GDM1 (cell line): Measurements from ENCODE around the gene WDPCP.
"Not testable (repeated sequence)": the region's sequence is repeated elsewhere in the genome, so short reads cannot be mapped to it uniquely, and the experiment has no call there.

Experiments
- DNase-seq: peaks from one replicate; lab custom pipeline; 2025; lab: John Stamatoyannopoulos, UW

The WDPCP gene

GRCh38 chr2:63242747-63243146, 345.5 kb downstream of the WDPCP start:
- no peak for DNase-seq

- no peak for DNase-seq
Observed at GRCh38 chr2:63225964-63226686, 362.2 kb downstream of the WDPCP start.

- no peak for DNase-seq
Observed at GRCh38 chr2:63218800-63219526, 369.3 kb downstream of the WDPCP start.

GRCh38 chr2:63195310-63195709, 393.0 kb downstream of the WDPCP start:
- no peak for DNase-seq

GRCh38 chr2:63194175-63194574, 394.1 kb downstream of the WDPCP start:
- no peak for DNase-seq

GRCh38 chr2:63192889-63193774, 395.1 kb downstream of the WDPCP start:
- DNase-seq, result no peak

- DNase-seq, result no peak
Observed at GRCh38 chr2:63192169-63192888, 395.9 kb downstream of the WDPCP start.

GRCh38 chr2:63189026-63189425, 399.3 kb downstream of the WDPCP start:
- no peak for DNase-seq

- DNase-seq, result no peak
Observed at GRCh38 chr2:63186331-63186730, 401.9 kb downstream of the WDPCP start.

GRCh38 chr2:63163161-63163820, 425.0 kb downstream of the WDPCP start:
- DNase-seq, result no peak

- DNase-seq, result no peak
Observed at GRCh38 chr2:63159262-63159661, 429.0 kb downstream of the WDPCP start.

GRCh38 chr2:63136683-63137082, 451.6 kb downstream of the WDPCP start:
- DNase-seq, result not testable (repeated sequence)

- no peak for DNase-seq
Observed at GRCh38 chr2:63132020-63132419, 456.3 kb downstream of the WDPCP start.

GRCh38 chr2:63131196-63131595, 457.1 kb downstream of the WDPCP start:
- no peak for DNase-seq

- DNase-seq, result no peak
Observed at GRCh38 chr2:63127594-63127993, 460.7 kb downstream of the WDPCP start.

GRCh38 chr2:63124850-63125249, 463.4 kb downstream of the WDPCP start:
- no peak for DNase-seq

- no peak for DNase-seq
Observed at GRCh38 chr2:63124218-63124617, 464.1 kb downstream of the WDPCP start.

GRCh38 chr2:63122921-63123320, 465.4 kb downstream of the WDPCP start:
- DNase-seq, result no peak

- DNase-seq, result no peak
Observed at GRCh38 chr2:63121055-63121834, 467.0 kb downstream of the WDPCP start.

GRCh38 chr2:63118821-63119220, 469.5 kb downstream of the WDPCP start:
- no peak for DNase-seq

GRCh38 chr2:63104482-63104881, 483.8 kb downstream of the WDPCP start:
- DNase-seq, result no peak
